Kidney epithelial cell (primary cell): ENCODE measurements around the gene ELAVL1. TPM values are rescaled to one million over a fixed set of nuclear protein-coding genes. Genes with fewer than 3 reads are reported as not detected.
A peak's percentile ranks its signal among the peaks of the same experiment; 100 is the strongest.
"Not testable (repeated sequence)": the region's sequence is repeated elsewhere in the genome, so short reads cannot be mapped to it uniquely, and the experiment has no call there.

Experiments used
- DNase-seq: peaks from one replicate; pipeline ENCODE4 v3.0.0-alpha.2; 2010; ENCODE audit warnings: low read depth
- H3K27me3 ChIP-seq: 2 replicates; pipeline ENCODE4 v1.6.0; 2011; ENCODE audit warnings: low read length; ENCODE audit not compliant: control insufficient read depth, insufficient read depth
- H3K36me3 ChIP-seq: 2 replicates; pipeline ENCODE4 v1.5.1; 2011; ENCODE audit warnings: low read length; ENCODE audit not compliant: control insufficient read depth, insufficient read depth
- H3K4me3 ChIP-seq: 2 replicates; pipeline ENCODE4 v1.5.1; 2011; ENCODE audit warnings: low read depth, mild to moderate bottlenecking, control low read depth, low read length
- CTCF ChIP-seq: IDR thresholded peaks from 2 replicates; pipeline ENCODE4 v1.5.1; 2011; ENCODE audit warnings: mild to moderate bottlenecking, moderate library complexity, low read length, control low read depth, inconsistent platforms; ENCODE audit not compliant: insufficient read depth, poor library complexity, severe bottlenecking
- total RNA-seq: library from RNA; depleted of rRNA; stranded (reverse); fragments of >200 nt; gene quantifications from 2 replicates; pipeline ENCODE4 v1.2.3, GENCODE V29; 2015

ELAVL1 gene
- total RNA-seq, 1 donor from 2014 or later: 65.9 TPM

GRCh38 chr19:7932930-7933300, 72.5 kb downstream of the ELAVL1 start:
- peaks cover 5% of the 10 kb centered on the region for H3K36me3 ChIP-seq

GRCh38 chr19:7932276-7932929, 73.0 kb downstream of the ELAVL1 start:
- TF ChIP-seq CTCF: no peak
- Histone ChIP-seq H3K4me3 (no peak overlapping the region), H3K27me3 (no peaks in the 10 kb centered on the region), H3K36me3 (peaks cover 5% of the 10 kb centered on the region)
- no peak for DNase-seq

More at GRCh38 chr19:7932930-7933300, 72.5 kb downstream of the ELAVL1 start:
- no peak for TF ChIP-seq CTCF
- no peaks in the 10 kb centered on the region for H3K27me3 ChIP-seq
- DNase-seq: no peak
- H3K4me3 ChIP-seq: no peak overlapping the region

- DNase-seq: no peak
- no peak for TF ChIP-seq CTCF
- H3K27me3 ChIP-seq: no peaks in the 10 kb centered on the region
- no peak overlapping the region for H3K4me3 ChIP-seq
- peaks cover 4% of the 10 kb centered on the region for H3K36me3 ChIP-seq
Measured at GRCh38 chr19:7931221-7932061, 74.0 kb downstream of the ELAVL1 start.

GRCh38 chr19:7930765-7931164, 74.7 kb downstream of the ELAVL1 start:
- Histone ChIP-seq H3K27me3 (no peaks in the 10 kb centered on the region), H3K4me3 (no peak overlapping the region), H3K36me3 (peaks cover 4% of the 10 kb centered on the region)
- TF ChIP-seq CTCF: no peak
- DNase-seq: no peak

GRCh38 chr19:7930030-7930429, 75.4 kb downstream of the ELAVL1 start:
- not testable (repeated sequence) for H3K27me3 ChIP-seq, H3K4me3 ChIP-seq, DNase-seq, H3K36me3 ChIP-seq

GRCh38 chr19:7928741-7929701, 76.4 kb downstream of the ELAVL1 start:
- TF ChIP-seq CTCF: peak; percentile 69
- peak; percentile 53 for DNase-seq
- H3K4me3 ChIP-seq: no peak overlapping the region
- no peaks in the 10 kb centered on the region for H3K27me3 ChIP-seq
- H3K36me3 ChIP-seq: peaks cover 4% of the 10 kb centered on the region
